Measurements from ENCODE around the gene FAM184A. TPM values are rescaled to one million over a fixed set of nuclear protein-coding genes. Genes with fewer than 3 reads are reported as not detected.

The FAM184A gene
- total RNA-seq, 1 donor from 2014 or later, result 7.5 TPM

DNA sequence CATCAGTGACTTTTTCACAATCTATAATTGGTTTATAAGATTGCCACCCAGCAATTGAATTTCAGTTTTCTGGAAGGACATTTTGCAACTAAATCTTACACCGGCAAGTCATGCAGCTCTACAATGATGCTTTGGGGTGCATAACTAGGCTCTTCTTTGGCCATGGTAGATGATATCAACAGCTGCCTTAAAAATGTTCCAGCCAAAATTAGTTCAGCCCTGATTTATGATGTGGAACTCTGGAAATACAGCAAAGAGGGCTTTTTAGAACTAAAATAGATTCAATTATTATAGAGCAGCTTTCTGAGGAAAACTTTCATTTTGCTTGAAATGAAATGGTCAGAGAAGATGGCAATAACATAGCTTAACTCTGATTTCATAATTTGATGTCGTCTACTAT lies 125.1 kb downstream of the FAM184A start:
- H3K27me3 Mint-ChIP-seq, result no peaks in the 10 kb centered on the region
- no peak for DNase-seq (ENCODE audit: extremely low spot score, unreplicated experiment)
- no peak overlapping the region for H3K4me3 Mint-ChIP-seq
- TF ChIP-seq, protein P1, sequence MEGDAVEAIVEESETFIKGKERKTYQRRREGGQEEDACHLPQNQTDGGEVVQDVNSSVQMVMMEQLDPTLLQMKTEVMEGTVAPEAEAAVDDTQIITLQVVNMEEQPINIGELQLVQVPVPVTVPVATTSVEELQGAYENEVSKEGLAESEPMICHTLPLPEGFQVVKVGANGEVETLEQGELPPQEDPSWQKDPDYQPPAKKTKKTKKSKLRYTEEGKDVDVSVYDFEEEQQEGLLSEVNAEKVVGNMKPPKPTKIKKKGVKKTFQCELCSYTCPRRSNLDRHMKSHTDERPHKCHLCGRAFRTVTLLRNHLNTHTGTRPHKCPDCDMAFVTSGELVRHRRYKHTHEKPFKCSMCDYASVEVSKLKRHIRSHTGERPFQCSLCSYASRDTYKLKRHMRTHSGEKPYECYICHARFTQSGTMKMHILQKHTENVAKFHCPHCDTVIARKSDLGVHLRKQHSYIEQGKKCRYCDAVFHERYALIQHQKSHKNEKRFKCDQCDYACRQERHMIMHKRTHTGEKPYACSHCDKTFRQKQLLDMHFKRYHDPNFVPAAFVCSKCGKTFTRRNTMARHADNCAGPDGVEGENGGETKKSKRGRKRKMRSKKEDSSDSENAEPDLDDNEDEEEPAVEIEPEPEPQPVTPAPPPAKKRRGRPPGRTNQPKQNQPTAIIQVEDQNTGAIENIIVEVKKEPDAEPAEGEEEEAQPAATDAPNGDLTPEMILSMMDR (conservative IDR thresholded peaks at IDR 0.05), result no peak
- no peak overlapping the region for H3K27ac Mint-ChIP-seq
- peaks cover 7% of the 10 kb centered on the region for H3K9me3 Mint-ChIP-seq
- H3K4me1 Mint-ChIP-seq (ENCODE audit: unreplicated experiment), result no peaks in the 10 kb centered on the region
- no peaks in the 10 kb centered on the region for H3K36me3 Mint-ChIP-seq

DNA sequence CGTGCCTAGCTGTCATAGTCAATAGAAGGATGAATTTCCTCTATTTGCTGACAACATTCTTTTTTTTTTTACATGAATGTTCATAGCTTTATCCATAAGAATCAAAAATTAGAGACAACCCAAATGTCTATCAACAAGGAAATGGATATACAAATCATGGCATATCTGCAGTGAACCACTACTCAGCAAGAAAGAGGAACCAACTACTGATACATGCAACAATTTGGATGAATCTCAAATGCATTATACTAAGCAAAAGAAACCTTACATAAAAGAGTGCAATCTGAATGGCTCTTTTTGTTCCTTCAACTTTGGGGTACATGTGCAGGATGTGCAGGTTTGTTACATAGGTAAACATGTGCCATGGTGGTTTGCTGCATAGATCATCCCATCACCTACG lies 125.8 kb downstream of the FAM184A start:
- H3K36me3 Mint-ChIP-seq, result no peaks in the 10 kb centered on the region
- no peak for DNase-seq (ENCODE audit: extremely low spot score, unreplicated experiment)
- H3K27me3 Mint-ChIP-seq, result no peaks in the 10 kb centered on the region
- TF ChIP-seq, protein P1 (conservative IDR thresholded peaks at IDR 0.05), result no peak
- no peaks in the 10 kb centered on the region for H3K4me1 Mint-ChIP-seq (ENCODE audit: unreplicated experiment)
- H3K9me3 Mint-ChIP-seq, result peaks cover 7% of the 10 kb centered on the region
- H3K4me3 Mint-ChIP-seq, result no peak overlapping the region
- no peak overlapping the region for H3K27ac Mint-ChIP-seq

DNA sequence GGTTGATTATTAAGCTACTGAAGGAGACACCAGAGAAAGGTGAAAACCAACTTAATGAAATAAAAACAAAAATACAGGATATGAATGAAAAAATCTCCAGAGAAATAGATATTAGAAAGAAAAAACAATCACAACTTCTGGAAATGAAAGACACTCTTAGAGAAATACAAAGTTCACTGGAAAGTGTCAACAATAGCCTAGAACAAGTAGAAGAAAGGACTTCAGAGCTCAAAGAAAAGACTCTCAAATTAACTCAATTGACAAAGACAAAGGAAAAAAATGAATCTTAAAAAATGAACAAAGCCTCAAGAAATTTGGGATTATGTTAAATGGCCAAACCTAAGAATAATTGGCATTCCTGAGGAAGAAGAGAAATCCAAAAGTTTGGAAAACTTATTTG lies 133.2 kb downstream of the FAM184A start:
- TF ChIP-seq, protein P1 (conservative IDR thresholded peaks at IDR 0.05), result no peak
- H3K36me3 Mint-ChIP-seq, result peaks cover 7% of the 10 kb centered on the region
- H3K27ac Mint-ChIP-seq, result no peak overlapping the region
- H3K4me3 Mint-ChIP-seq, result no peak overlapping the region
- no peak for DNase-seq (ENCODE audit: extremely low spot score, unreplicated experiment)
- no peaks in the 10 kb centered on the region for H3K27me3 Mint-ChIP-seq
- H3K4me1 Mint-ChIP-seq (ENCODE audit: unreplicated experiment), result no peaks in the 10 kb centered on the region
- peaks cover 30% of the 10 kb centered on the region for H3K9me3 Mint-ChIP-seq

DNA sequence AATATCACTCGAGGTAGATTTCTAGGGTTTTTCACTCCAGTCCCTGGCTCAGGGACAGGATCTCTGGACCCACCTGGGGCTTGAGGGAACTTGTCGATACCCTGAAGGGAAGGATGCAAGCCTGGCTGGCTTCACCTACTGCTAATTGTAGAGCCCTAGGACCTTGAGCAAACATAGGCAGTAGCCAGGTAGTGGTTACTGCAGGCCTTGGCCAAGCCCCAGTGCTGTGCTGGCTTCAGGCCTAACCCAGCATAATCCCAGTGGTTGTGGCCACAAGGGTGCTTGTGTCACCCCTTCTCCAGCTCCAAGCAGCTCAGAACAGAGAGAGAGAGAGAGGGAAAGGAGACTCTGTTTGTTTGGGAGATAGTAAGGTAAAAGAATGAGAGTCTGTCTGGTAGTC lies 137.7 kb downstream of the FAM184A start:
- H3K4me1 Mint-ChIP-seq (ENCODE audit: unreplicated experiment), result peaks cover 3% of the 10 kb centered on the region
- DNase-seq (ENCODE audit: extremely low spot score, unreplicated experiment), result no peak
- no peak overlapping the region for H3K27ac Mint-ChIP-seq
- H3K9me3 Mint-ChIP-seq, result peaks cover 18% of the 10 kb centered on the region
- no peak overlapping the region for H3K4me3 Mint-ChIP-seq
- peaks cover 10% of the 10 kb centered on the region for H3K36me3 Mint-ChIP-seq
- H3K27me3 Mint-ChIP-seq, result no peaks in the 10 kb centered on the region
- TF ChIP-seq, protein P1 (conservative IDR thresholded peaks at IDR 0.05), result no peak

DNA sequence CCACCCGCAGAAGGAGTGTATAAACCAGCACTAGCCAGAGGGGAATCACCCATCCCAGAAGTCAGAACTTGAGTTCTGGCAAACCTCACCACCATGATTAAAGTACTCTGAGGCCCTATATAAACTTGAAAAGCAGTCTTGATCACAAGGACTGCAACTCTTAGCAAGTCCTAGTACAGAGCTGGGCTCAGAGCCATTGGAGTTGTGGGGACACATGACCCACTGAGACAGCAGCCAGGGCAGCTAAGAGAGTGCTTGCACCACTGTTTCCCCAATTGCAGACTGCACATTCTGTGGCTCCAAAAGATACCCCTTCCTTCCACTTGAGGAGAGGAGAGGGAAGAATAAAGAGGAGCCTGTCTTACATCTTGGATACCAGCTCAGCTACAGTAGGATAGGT lies 138.8 kb downstream of the FAM184A start:
- H3K4me3 Mint-ChIP-seq, result no peak overlapping the region
- no peak for DNase-seq (ENCODE audit: extremely low spot score, unreplicated experiment)
- no peak overlapping the region for H3K27ac Mint-ChIP-seq
- peaks cover 11% of the 10 kb centered on the region for H3K9me3 Mint-ChIP-seq
- TF ChIP-seq, protein P1 (conservative IDR thresholded peaks at IDR 0.05), result no peak
- peaks cover 5% of the 10 kb centered on the region for H3K4me1 Mint-ChIP-seq (ENCODE audit: unreplicated experiment)
- peaks cover 10% of the 10 kb centered on the region for H3K36me3 Mint-ChIP-seq
- no peaks in the 10 kb centered on the region for H3K27me3 Mint-ChIP-seq

All from type B pancreatic cell (in vitro differentiated cells).